Measurements from ENCODE around the gene GLDN.

GRCh38 chr15:51356147-51356546 is 14.7 kb downstream of the GLDN start:
- TF ChIP-seq CTCF (IDR thresholded peaks at IDR 0.05) (no peak), MAX (CRISPR knock-in tag; IDR thresholded peaks at IDR 0.05) (no peak), USF2 (CRISPR knock-in tag; IDR thresholded peaks at IDR 0.05) (no peak), HMGXB4 (CRISPR knock-in tag; IDR thresholded peaks at IDR 0.05) (no peak), ATF1 (CRISPR knock-in tag; IDR thresholded peaks at IDR 0.05) (no peak), ELF4 (CRISPR knock-in tag; IDR thresholded peaks at IDR 0.05; ENCODE audit: low read depth) (no peak), ZNF232 (CRISPR knock-in tag; IDR thresholded peaks at IDR 0.05) (no peak), IRF1 (CRISPR knock-in tag; IDR thresholded peaks at IDR 0.05) (no peak), E2F5 (CRISPR knock-in tag; IDR thresholded peaks at IDR 0.05) (no peak), ETV6 (CRISPR knock-in tag; IDR thresholded peaks at IDR 0.05) (no peak), ESRRA (CRISPR knock-in tag; IDR thresholded peaks at IDR 0.05; ENCODE audit: borderline replicate concordance) (no peak), EMX1 (CRISPR knock-in tag; IDR thresholded peaks at IDR 0.05) (no peak), ZNF121 (CRISPR knock-in tag; IDR thresholded peaks at IDR 0.05) (no peak)

Measured in WTC11 (cell line).